H1 (cell line): ENCODE results near the gene PPM1L.

Source experiments
- CHD2 ChIP-seq: IDR thresholded peaks from 2 replicates; pipeline ENCODE4 v1.6.1; 2012; ENCODE audit warnings: low read length, improper control_type of control experiment
- CTCF ChIP-seq, 3 experiments: IDR thresholded peaks; 1 replicate in 2 of 3; 2 replicates in 1 of 3; pipeline versions ENCODE4 v1.5.1 to v1.6.1; 2011; ENCODE audit warnings: low read length in 3 of 3, mild to moderate bottlenecking in 3 of 3, inconsistent platforms in 2 of 3, low read depth in 1 of 3, moderate library complexity in 1 of 3; ENCODE audit not compliant: insufficient read depth in 1 of 3; ENCODE audit errors: control extremely low read depth in 1 of 3
- KDM4A ChIP-seq: IDR thresholded peaks from one replicate; pipeline ENCODE4 v1.7.1; 2012; ENCODE audit warnings: low read depth, mild to moderate bottlenecking, moderate library complexity, low read length, inconsistent platforms; ENCODE audit not compliant: severe bottlenecking
- MAFK ChIP-seq: IDR thresholded peaks from 2 replicates; pipeline ENCODE4 v1.6.1; 2012; ENCODE audit warnings: low read depth, mild to moderate bottlenecking, improper control_type of control experiment, low read length
- MAX ChIP-seq: IDR thresholded peaks from 2 replicates; pipeline ENCODE4 v1.6.1; 2012; ENCODE audit warnings: inconsistent platforms
- POLR2A ChIP-seq, 2 experiments: IDR thresholded peaks; 1 replicate in 1 of 2; 2 replicates in 1 of 2; pipeline ENCODE4 v1.6.1; 2011; ENCODE audit warnings: low read depth in 2 of 2, low read length in 2 of 2, mild to moderate bottlenecking in 2 of 2; ENCODE audit errors: control extremely low read depth in 1 of 2
- POLR2AphosphoS5 ChIP-seq: IDR thresholded peaks from 2 replicates; pipeline ENCODE4 v1.6.1; 2011; ENCODE audit warnings: low read depth, low read length
- RAD21 ChIP-seq, 2 experiments: IDR thresholded peaks in 1 of 2; conservative IDR thresholded peaks in 1 of 2; 2 replicates each; pipeline ENCODE4 v1.6.1; 2011; ENCODE audit warnings: low read depth in 2 of 2, low read length in 2 of 2, improper control_type of control experiment in 1 of 2, inconsistent platforms in 1 of 2, mild to moderate bottlenecking in 1 of 2, moderate library complexity in 1 of 2
- RBBP5 ChIP-seq: IDR thresholded peaks from 2 replicates; pipeline ENCODE4 v1.7.1; 2012; ENCODE audit warnings: low read depth, mild to moderate bottlenecking, inconsistent platforms, low read length, moderate library complexity, borderline replicate concordance
- RFX5 ChIP-seq: IDR thresholded peaks from 2 replicates; pipeline ENCODE4 v1.6.1; 2011; ENCODE audit warnings: low read depth, low read length, improper control_type of control experiment, borderline replicate concordance
- RNF2 ChIP-seq: fragments of 200-900, 300-1000 bp; sonication (generic); IDR thresholded peaks from 2 replicates; pipeline ENCODE4 v1.7.1; 2016; ENCODE audit warnings: borderline replicate concordance, low read depth, mild to moderate bottlenecking, antibody characterized with exemption, low read length; ENCODE audit not compliant: poor library complexity, severe bottlenecking; ENCODE audit errors: missing control alignments
- SRF ChIP-seq: IDR thresholded peaks from 2 replicates; pipeline ENCODE4 v1.6.1; 2011; ENCODE audit warnings: mild to moderate bottlenecking, low read depth, low read length, moderate library complexity
- TAF1 ChIP-seq: IDR thresholded peaks from 2 replicates; pipeline ENCODE4 v1.6.1; 2011; ENCODE audit warnings: mild to moderate bottlenecking, low read depth, low read length

GRCh38 chr3:160725338-160725737, 30.7 kb upstream of the PPM1L start:
- no peak for TF ChIP-seq POLR2A (IDR thresholded peaks at IDR 0.05; ENCODE audit: control extremely low read depth in 1 of 2, low read depth in 2 of 2, low read length in 2 of 2)
- no peak for TF ChIP-seq CTCF (IDR thresholded peaks at IDR 0.05; ENCODE audit: control extremely low read depth in 1 of 3, insufficient read depth in 1 of 3, low read depth in 1 of 3, low read length in 3 of 3)
- no peak for TF ChIP-seq RFX5
- TF ChIP-seq MAFK: no peak
- TF ChIP-seq SRF: no peak
- TF ChIP-seq CHD2: no peak
- no peak for TF ChIP-seq POLR2AphosphoS5
- TF ChIP-seq MAX: no peak
- no peak for TF ChIP-seq RAD21 (IDR thresholded peaks at IDR 0.05 in 1 of 2, conservative IDR thresholded peaks at IDR 0.05 in 1 of 2; ENCODE audit: low read depth in 2 of 2, low read length in 2 of 2)
- no peak for TF ChIP-seq KDM4A
- no peak for TF ChIP-seq TAF1
- TF ChIP-seq RNF2: no peak
- no peak for TF ChIP-seq RBBP5
